ENCODE measurements around the gene NUP210.

NUP210 gene

GRCh38 chr3:13289771-13290285 lies 130.3 kb downstream of the NUP210 start:
- DNase-seq (ENCODE audit: low read depth): no peak

- no peak for DNase-seq (ENCODE audit: low read depth)
These were observed 131.1 kb downstream of the NUP210 start for GRCh38 chr3:13288732-13289718.

GRCh38 chr3:13287833-13288232 lies 132.3 kb downstream of the NUP210 start:
- DNase-seq (ENCODE audit: low read depth): no peak

GRCh38 chr3:13286873-13287272 lies 133.2 kb downstream of the NUP210 start:
- DNase-seq (ENCODE audit: low read depth): no peak

- DNase-seq (ENCODE audit: low read depth): no peak
These were observed 135.0 kb downstream of the NUP210 start for GRCh38 chr3:13285007-13285567.

- DNase-seq (ENCODE audit: low read depth): no peak
These were observed 136.3 kb downstream of the NUP210 start for GRCh38 chr3:13283877-13284264.

GRCh38 chr3:13282986-13283876 lies 136.9 kb downstream of the NUP210 start:
- no peak for DNase-seq (ENCODE audit: low read depth)

- DNase-seq (ENCODE audit: low read depth): no peak
These were observed 137.7 kb downstream of the NUP210 start for GRCh38 chr3:13282358-13282985.

GRCh38 chr3:13281507-13282357 lies 138.4 kb downstream of the NUP210 start:
- no peak for DNase-seq (ENCODE audit: low read depth)

GRCh38 chr3:13280811-13281506 lies 139.2 kb downstream of the NUP210 start:
- DNase-seq (ENCODE audit: low read depth): no peak

- DNase-seq (ENCODE audit: low read depth): no peak
These were observed 139.9 kb downstream of the NUP210 start for GRCh38 chr3:13280122-13280790.

GRCh38 chr3:13279532-13279910 lies 140.6 kb downstream of the NUP210 start:
- no peak for DNase-seq (ENCODE audit: low read depth)

GRCh38 chr3:13278783-13279531 lies 141.2 kb downstream of the NUP210 start:
- DNase-seq (ENCODE audit: low read depth): no peak

- no peak for DNase-seq (ENCODE audit: low read depth)
These were observed 142.1 kb downstream of the NUP210 start for GRCh38 chr3:13277860-13278531.

GRCh38 chr3:13277196-13277813 lies 142.8 kb downstream of the NUP210 start:
- DNase-seq (ENCODE audit: low read depth): no peak

- no peak for DNase-seq (ENCODE audit: low read depth)
These were observed 143.5 kb downstream of the NUP210 start for GRCh38 chr3:13276438-13277195.

- DNase-seq (ENCODE audit: low read depth): no peak
These were observed 144.6 kb downstream of the NUP210 start for GRCh38 chr3:13275376-13276005.
